GM12872 (cell line): Measurements from ENCODE around the gene CAPN3.

Source experiments
- TF ChIP-seq, protein P1 (sequence below): IDR thresholded peaks from 3 replicates; pipeline ENCODE4 v1.5.1; 2011; ENCODE audit warnings: low read depth, mild to moderate bottlenecking, low read length, moderate library complexity; ENCODE audit not compliant: insufficient read depth

The CAPN3 gene

DNA sequence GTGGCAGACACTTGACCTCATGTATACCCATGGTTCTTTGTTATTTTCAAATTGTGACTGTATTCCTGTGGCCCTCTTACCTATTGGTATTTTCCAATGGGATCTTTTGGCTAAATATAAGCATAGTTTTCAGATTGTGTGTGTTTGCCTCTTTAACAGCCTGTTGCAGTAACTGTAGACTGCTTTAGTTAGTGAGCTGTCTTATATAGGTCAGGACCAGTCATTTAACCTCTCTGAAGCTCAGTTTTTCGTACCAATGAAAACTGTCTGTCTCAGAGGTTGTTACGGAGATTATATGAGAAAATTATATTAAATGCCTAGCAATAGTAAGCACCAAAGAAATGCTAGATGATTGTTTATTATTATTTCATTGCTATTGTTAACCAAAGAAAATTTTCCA is 29.3 kb upstream of the CAPN3 start:
- TF ChIP-seq, protein P1, sequence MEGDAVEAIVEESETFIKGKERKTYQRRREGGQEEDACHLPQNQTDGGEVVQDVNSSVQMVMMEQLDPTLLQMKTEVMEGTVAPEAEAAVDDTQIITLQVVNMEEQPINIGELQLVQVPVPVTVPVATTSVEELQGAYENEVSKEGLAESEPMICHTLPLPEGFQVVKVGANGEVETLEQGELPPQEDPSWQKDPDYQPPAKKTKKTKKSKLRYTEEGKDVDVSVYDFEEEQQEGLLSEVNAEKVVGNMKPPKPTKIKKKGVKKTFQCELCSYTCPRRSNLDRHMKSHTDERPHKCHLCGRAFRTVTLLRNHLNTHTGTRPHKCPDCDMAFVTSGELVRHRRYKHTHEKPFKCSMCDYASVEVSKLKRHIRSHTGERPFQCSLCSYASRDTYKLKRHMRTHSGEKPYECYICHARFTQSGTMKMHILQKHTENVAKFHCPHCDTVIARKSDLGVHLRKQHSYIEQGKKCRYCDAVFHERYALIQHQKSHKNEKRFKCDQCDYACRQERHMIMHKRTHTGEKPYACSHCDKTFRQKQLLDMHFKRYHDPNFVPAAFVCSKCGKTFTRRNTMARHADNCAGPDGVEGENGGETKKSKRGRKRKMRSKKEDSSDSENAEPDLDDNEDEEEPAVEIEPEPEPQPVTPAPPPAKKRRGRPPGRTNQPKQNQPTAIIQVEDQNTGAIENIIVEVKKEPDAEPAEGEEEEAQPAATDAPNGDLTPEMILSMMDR = no peak

DNA sequence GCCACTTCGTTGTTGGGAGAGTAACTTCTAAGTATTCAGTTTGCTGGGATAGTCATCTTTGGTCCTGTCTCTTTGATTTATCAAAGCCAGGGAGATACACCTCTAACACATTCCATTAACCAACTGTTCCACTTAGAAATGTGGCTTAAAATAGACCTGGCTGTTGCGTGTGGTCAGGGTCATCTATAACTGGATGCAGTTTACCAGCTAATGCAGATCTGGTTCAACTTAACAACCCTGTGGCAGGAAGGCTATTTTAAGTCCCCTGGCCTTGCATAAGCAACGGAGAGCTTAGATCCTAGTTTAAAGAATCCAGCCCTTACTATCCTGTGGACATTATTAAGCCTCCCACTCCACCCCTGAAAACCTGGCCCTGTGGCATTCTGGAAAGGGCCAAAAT is 28.1 kb upstream of the CAPN3 start:
- TF ChIP-seq, protein P1 = no peak

DNA sequence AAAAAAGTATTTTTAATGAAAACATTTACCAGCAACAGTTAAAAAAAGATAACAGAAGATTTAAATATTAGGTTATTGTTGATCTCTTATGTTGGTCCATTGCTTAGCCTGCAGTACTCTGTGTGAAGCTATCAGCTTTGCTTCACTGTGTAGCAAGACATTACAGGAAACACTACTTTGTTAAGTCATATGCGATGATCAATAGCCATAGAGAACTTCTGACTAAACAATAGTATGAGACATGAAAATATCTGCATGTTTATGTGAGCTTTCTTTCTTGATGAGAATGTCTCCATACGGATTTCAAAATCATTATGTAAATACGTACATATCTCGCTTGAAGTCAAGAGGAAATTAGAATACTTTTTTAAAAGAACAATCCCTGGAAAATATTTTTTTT is 27.0 kb upstream of the CAPN3 start:
- TF ChIP-seq, protein P1 = no peak

DNA sequence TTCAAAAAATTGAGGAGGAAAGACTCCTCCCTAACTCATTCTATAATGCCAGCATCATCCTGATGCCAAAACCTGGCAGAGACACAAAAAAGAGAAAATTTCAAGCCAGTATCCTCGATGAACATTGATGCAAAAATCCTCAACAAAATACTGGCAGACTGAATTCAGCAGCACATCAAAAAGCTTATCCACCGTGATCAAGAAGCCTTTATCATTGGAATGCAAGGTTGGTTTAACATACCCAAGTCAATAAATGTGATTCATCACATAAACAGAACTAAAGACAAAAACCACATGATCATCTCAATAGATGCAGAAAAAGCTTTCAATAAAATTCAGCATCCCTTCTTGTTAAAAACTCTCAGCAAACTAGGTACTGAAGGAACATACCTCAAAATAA is 24.2 kb upstream of the CAPN3 start:
- TF ChIP-seq, protein P1 = no peak

DNA sequence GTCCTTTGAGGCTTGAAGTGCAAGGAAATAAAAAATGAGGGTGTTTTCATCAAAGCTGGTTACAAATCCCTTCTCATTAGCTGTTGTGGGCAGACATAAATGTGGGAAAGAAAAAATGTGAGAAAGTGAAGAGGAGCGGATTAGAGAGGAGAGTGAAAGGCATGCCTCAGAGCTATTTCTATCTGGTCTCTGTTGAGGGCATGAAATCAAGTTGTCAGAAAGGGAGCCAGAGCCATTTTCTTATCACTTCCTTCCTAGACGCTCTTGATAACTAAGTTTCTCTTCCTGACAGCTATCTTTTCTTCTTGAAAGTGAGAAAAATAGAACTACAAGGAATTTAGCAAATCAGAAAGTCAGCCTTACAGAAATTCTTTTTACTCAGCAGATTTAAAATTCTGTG is 20.8 kb upstream of the CAPN3 start:
- TF ChIP-seq, protein P1 = no peak

DNA sequence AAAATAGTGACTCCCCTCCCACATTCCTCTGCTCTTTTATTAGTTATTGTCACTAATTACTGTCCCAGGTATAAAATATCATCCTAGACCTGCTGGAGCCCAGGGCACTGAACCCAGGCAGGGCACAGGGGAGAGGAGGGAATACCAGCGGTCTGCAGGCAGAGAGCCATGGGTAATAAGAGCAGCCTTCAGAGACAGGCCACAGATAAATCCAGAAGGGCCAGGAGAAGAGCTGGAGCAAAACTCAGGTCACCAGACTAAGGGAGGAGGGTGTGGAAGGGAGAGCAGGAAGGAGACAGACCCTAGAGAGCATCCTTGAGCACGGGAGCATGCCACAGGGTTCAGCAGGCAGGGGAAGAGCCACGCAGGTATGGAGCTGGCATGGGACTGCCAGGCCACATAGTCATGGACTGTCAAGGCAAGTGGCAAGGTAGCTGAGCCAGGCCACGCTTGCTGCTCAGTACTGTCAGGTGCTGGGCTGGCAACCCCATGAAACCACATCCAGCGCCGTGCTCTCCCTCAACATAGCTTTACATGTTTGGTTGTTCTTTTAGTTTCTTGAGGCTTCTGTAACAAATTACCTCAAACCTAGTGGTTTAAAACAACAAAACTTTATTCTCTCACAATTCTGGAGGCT is 15.6 kb upstream of the CAPN3 start:
- TF ChIP-seq, protein P1 = no peak

DNA sequence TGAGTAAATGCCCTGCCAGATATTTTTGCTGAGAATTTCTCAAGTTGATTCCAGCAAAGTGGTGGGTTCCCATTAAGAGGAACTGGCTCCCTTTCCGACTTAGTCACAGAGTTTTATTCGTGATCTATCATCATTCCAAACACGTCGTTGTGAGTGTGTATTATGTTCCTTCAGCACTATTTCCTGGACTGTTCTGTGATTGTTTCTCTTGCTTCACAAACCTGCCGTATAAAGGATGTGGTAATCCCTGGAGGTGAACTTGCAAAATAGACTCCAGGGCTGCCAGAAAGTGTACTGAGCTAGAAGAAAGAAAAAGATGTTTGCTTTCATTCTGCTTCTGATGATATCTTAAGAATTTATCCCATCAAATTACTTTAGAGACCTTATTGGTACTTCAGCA is 14.5 kb upstream of the CAPN3 start:
- TF ChIP-seq, protein P1 = no peak
